AG04449 (cell line): ENCODE results near the gene MAFG.

ENCODE experiments used
- CTCF ChIA-PET: fragments of 350-600 bp; formaldehyde crosslinking; extraction: SDS; loops from one replicate; lab custom pipeline; 2021; ENCODE audit warnings: antibody characterized with exemption; lab: Yijun Ruan, JAX
- POLR2A ChIA-PET: fragments of 400-600, 350-600 bp; formaldehyde crosslinking; extraction: SDS; loops from one replicate; lab custom pipeline; 2020; ENCODE audit warnings: antibody characterized with exemption, inconsistent platforms; lab: Yijun Ruan, JAX
- DNase-seq: peaks from one replicate; pipeline ENCODE4 v3.0.0-alpha.2; 2010; ENCODE audit warnings: low read depth, low spot score
- H3K4me3 ChIP-seq: 2 replicates; pipeline ENCODE4 v1.5.1; 2011; ENCODE audit warnings: low read depth, mild to moderate bottlenecking, control low read depth, low read length
- CTCF ChIP-seq: IDR thresholded peaks from one replicate; pipeline ENCODE4 v1.5.1; 2011; ENCODE audit warnings: mild to moderate bottlenecking, moderate library complexity, low read length, control low read depth, inconsistent platforms; ENCODE audit not compliant: insufficient read depth; ENCODE audit errors: missing control alignments

MAFG gene

GRCh38 chr17:81924557-81925532 lies 2.7 kb downstream of the MAFG start:
- no peak for DNase-seq
- H3K4me3 ChIP-seq: no peak overlapping the region
- no peak for TF ChIP-seq CTCF
- ChIA-PET POLR2A (interaction anchor here (2.0 kb wide), 1 partner anchor 8 kb away, joined by 10 read pairs; no protein-coding TSS in a partner anchor), CTCF (interaction anchor here (0.6 to 1.8 kb wide), 7 partner anchors 8 to 104 kb away, joined by 3 to 6 read pairs (median 4); partner anchors contain the start of gene PCYT2)

- TF ChIP-seq CTCF: no peak
- ChIA-PET POLR2A (interaction anchor here (0.8 to 1.3 kb wide), 3 partner anchors 8 to 68 kb away, joined by 3 read pairs; no protein-coding TSS in a partner anchor), CTCF (interaction anchor here (0.8 to 1.8 kb wide), 5 partner anchors 12 to 98 kb away, joined by 3 to 6 read pairs (median 4); partner anchors contain the start of gene PCYT2)
- peak overlapping the region; percentile 47 for H3K4me3 ChIP-seq
- DNase-seq: no peak
Observed at GRCh38 chr17:81923302-81924260, 4.0 kb downstream of the MAFG start.

GRCh38 chr17:81922566-81923301 lies 4.8 kb downstream of the MAFG start:
- DNase-seq: no peak
- no peak for TF ChIP-seq CTCF
- peak overlapping the region; percentile 47 for H3K4me3 ChIP-seq
- ChIA-PET POLR2A (interaction anchor here (0.8 to 1.3 kb wide), 2 partner anchors 54 to 69 kb away, joined by 3 read pairs; no protein-coding TSS in a partner anchor), CTCF (interaction anchor here (0.6 to 1.8 kb wide), 3 partner anchors 37 to 99 kb away, joined by 3 to 6 read pairs (median 3); no protein-coding TSS in a partner anchor)

GRCh38 chr17:81921996-81922565 lies 5.5 kb downstream of the MAFG start:
- POLR2A ChIA-PET: no interaction called here
- CTCF ChIA-PET: interaction anchor here (0.6 to 1.0 kb wide), 2 partner anchors 37 to 53 kb away, joined by 3 read pairs; no protein-coding TSS in a partner anchor

More at GRCh38 chr17:81921996-81922565, 5.5 kb downstream of the MAFG start:
- DNase-seq: no peak
- TF ChIP-seq CTCF: no peak
- H3K4me3 ChIP-seq: no peak overlapping the region
